ENCODE measurements around the gene CFAP73. TPM values are rescaled to one million over a fixed set of nuclear protein-coding genes. Genes with fewer than 3 reads are reported as not detected.

The CFAP73 gene
- total and polyA plus RNA-seq, 3 donors from 2014 or later, result 0.81 to 1.2 TPM; not detected in 1

GRCh38 chr12:113186033-113186365, 36.5 kb downstream of the CFAP73 start:
- intact Hi-C loops (cut with DNase I; ENCODE audit: low total_unique reads), result no loop called here
- Histone ChIP-seq H3K27ac (no peak overlapping the region), H3K9me3 (no peaks in the 10 kb centered on the region), H3K4me1 (peaks cover 12% of the 10 kb centered on the region), H3K36me3 (ENCODE audit: low read depth, missing control alignments) (no peaks in the 10 kb centered on the region), H3K4me3 (peak overlapping the region; percentile 93 to 96), H3K27me3 (no peaks in the 10 kb centered on the region)
- TF ChIP-seq CTCF (IDR thresholded peaks at IDR 0.05) (no peak), POLR2A (IDR thresholded peaks at IDR 0.05) (no peak)
- WGBS, 2 donors, result 8 to 12% methylated on average over 5 to 11 of the region's 11 CpGs
- DNase-seq, result no peak

DNA sequence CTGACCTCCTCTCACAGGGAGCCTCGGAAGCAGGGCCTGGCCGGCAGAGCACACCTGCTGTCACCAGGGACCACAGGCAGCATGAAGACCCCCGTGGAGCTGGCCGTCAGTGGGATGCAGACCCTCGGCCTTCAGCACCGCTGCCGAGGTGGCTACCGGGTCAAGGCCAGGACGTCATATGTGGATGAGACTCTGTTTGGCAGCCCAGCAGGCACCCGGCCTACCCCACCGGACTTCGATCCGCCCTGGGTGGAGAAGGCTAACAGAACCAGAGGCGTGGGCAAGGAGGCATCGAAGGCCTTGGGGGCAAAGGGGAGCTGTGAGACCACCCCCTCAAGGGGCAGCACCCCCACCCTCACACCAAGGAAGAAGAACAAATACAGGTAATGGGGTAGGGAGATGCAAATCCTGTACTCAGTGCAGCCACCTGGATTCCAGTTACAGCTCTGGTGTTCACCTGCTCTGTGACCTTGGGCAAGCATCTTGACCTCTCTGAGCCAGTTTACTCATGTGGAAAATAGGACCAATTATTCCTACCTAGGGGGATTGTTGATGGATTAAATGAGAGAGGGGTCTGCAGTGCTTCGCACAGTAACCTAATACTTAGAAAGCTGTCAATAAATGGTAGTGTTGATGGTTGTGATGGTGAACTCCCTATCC, 37.3 kb downstream of the CFAP73 start:
- Histone ChIP-seq H3K4me1 (peaks cover 12% of the 10 kb centered on the region), H3K27ac (no peak overlapping the region), H3K36me3 (ENCODE audit: low read depth, missing control alignments) (no peaks in the 10 kb centered on the region), H3K4me3 (peak overlapping the region in 1 of 2 donors; percentile 96), H3K9me3 (no peaks in the 10 kb centered on the region), H3K27me3 (no peaks in the 10 kb centered on the region)
- WGBS, 2 donors, result 31 to 54% methylated on average over 5 to 16 of the region's 16 CpGs
- intact Hi-C loops (cut with DNase I; ENCODE audit: low total_unique reads), result no loop called here
- no peak for DNase-seq
- TF ChIP-seq POLR2A (IDR thresholded peaks at IDR 0.05), result no peak
- no peak for TF ChIP-seq CTCF (IDR thresholded peaks at IDR 0.05)

- no peak for TF ChIP-seq POLR2A (IDR thresholded peaks at IDR 0.05)
- no peak for TF ChIP-seq CTCF (IDR thresholded peaks at IDR 0.05)
- no peak overlapping the region for H3K4me3 ChIP-seq
- DNase-seq, result no peak
- no peak overlapping the region for H3K27ac ChIP-seq
- H3K4me1 ChIP-seq, result peaks cover 11% of the 10 kb centered on the region
- H3K9me3 ChIP-seq, result no peaks in the 10 kb centered on the region
- H3K36me3 ChIP-seq (ENCODE audit: low read depth, missing control alignments), result no peaks in the 10 kb centered on the region
- intact Hi-C loops (cut with DNase I; ENCODE audit: low total_unique reads), result no loop called here
- WGBS, 2 donors, result 92 to 96% methylated on average over 2 of the region's 2 CpGs
- H3K27me3 ChIP-seq, result no peaks in the 10 kb centered on the region
These were observed 39.8 kb downstream of the CFAP73 start for GRCh38 chr12:113189361-113189760.

- Histone ChIP-seq H3K27me3 (no peaks in the 10 kb centered on the region), H3K27ac (no peak overlapping the region), H3K4me3 (no peak overlapping the region), H3K36me3 (ENCODE audit: low read depth, missing control alignments) (no peaks in the 10 kb centered on the region), H3K9me3 (no peaks in the 10 kb centered on the region), H3K4me1 (peaks cover 11% of the 10 kb centered on the region)
- peak; percentile 46 for DNase-seq
- no peak for TF ChIP-seq CTCF (IDR thresholded peaks at IDR 0.05)
- no peak for TF ChIP-seq POLR2A (IDR thresholded peaks at IDR 0.05)
- intact Hi-C loops (cut with DNase I; ENCODE audit: low total_unique reads), result loop anchor here (10.0 kb wide), 1 partner anchor 244 kb away; no protein-coding TSS in a partner anchor
- WGBS, 2 donors, result 85 to 90% methylated on average over 4 of the region's 4 CpGs
These were observed 41.2 kb downstream of the CFAP73 start for GRCh38 chr12:113190761-113191160.

DNA sequence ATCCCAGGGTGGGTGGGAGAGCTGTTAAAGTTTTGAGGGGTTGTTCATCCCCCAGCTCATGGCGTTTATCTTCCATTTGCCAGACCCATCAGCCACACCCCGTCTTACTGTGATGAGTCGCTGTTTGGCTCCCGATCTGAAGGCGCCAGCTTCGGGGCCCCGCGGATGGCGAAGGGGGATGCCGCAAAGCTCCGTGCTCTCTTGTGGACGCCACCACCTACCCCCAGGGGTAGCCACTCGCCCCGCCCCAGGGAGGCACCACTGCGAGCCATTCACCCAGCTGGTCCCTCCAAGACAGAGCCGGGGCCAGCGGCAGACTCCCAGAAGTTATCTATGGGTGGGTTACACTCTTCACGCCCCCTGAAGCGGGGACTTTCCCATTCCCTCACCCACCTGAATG, 41.7 kb downstream of the CFAP73 start:
- intact Hi-C loops (cut with DNase I; ENCODE audit: low total_unique reads), result loop anchor here (10.0 kb wide), 1 partner anchor 244 kb away; no protein-coding TSS in a partner anchor
- TF ChIP-seq POLR2A (IDR thresholded peaks at IDR 0.05) (no peak), CTCF (IDR thresholded peaks at IDR 0.05) (no peak)
- H3K4me1 ChIP-seq, result peaks cover 11% of the 10 kb centered on the region
- no peaks in the 10 kb centered on the region for H3K36me3 ChIP-seq (ENCODE audit: low read depth, missing control alignments)
- no peaks in the 10 kb centered on the region for H3K9me3 ChIP-seq
- H3K4me3 ChIP-seq, result no peak overlapping the region
- no peaks in the 10 kb centered on the region for H3K27me3 ChIP-seq
- no peak overlapping the region for H3K27ac ChIP-seq
- 86 to 92% methylated on average over 13 to 19 of the region's 19 CpGs for WGBS, 2 donors
- DNase-seq, result no peak
